B cell (primary cell): ENCODE measurements around the gene GNB3.

Experiments used
- EZH2 ChIP-seq: IDR thresholded peaks from 2 replicates; pipeline ENCODE4 v1.6.1; 2012; ENCODE audit warnings: borderline replicate concordance, low read depth, mild to moderate bottlenecking, moderate library complexity, low read length; ENCODE audit not compliant: insufficient read depth, poor library complexity, severe bottlenecking
- TF ChIP-seq, protein P1 (sequence below): fragments of 200-600 bp; IDR thresholded peaks from one replicate; pipeline ENCODE4 v1.8.0; 2022; ENCODE audit warnings: antibody characterized with exemption, mild to moderate bottlenecking

DNA sequence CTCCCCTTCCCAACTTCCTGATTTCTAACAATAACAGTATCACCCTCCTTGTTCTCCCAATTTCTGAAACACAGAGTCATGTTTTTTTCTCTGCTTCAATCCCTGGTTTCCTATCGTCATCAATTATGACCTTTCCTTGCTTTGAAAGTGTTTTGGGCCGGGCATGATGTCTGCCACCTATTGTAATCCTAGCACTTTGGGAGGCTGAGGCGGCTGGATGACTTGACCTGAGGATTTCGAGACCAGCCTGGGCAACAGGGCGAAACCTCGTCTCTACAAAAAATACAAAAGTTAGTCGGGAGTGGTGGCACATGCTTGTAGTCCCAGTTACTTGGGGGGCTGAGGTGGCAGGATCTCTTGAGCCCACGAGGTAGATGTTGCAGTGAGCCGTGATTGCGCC is 31.7 kb upstream of the GNB3 start:
- no peak for TF ChIP-seq EZH2
- TF ChIP-seq, protein P1, sequence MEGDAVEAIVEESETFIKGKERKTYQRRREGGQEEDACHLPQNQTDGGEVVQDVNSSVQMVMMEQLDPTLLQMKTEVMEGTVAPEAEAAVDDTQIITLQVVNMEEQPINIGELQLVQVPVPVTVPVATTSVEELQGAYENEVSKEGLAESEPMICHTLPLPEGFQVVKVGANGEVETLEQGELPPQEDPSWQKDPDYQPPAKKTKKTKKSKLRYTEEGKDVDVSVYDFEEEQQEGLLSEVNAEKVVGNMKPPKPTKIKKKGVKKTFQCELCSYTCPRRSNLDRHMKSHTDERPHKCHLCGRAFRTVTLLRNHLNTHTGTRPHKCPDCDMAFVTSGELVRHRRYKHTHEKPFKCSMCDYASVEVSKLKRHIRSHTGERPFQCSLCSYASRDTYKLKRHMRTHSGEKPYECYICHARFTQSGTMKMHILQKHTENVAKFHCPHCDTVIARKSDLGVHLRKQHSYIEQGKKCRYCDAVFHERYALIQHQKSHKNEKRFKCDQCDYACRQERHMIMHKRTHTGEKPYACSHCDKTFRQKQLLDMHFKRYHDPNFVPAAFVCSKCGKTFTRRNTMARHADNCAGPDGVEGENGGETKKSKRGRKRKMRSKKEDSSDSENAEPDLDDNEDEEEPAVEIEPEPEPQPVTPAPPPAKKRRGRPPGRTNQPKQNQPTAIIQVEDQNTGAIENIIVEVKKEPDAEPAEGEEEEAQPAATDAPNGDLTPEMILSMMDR = no peak
